Mucosa of rectum (tissue), 2 donors: ENCODE results near the gene CEP85L.
"Not testable (repeated sequence)": the region's sequence is repeated elsewhere in the genome, so short reads cannot be mapped to it uniquely, and the experiment has no call there.

Source experiments
- H3K27ac ChIP-seq, 2 donors: one replicate each; pipeline ENCODE4 v1.7.0; 2013; ENCODE audit warnings: inconsistent platforms in 2 of 2, low read depth in 2 of 2, low read length in 2 of 2
- H3K27me3 ChIP-seq, 2 donors: one replicate each; pipeline ENCODE4 v1.7.0; 2013; ENCODE audit warnings: low read length in 2 of 2; ENCODE audit not compliant: control insufficient read depth in 2 of 2, insufficient read depth in 2 of 2
- H3K36me3 ChIP-seq, 2 donors: one replicate each; pipeline ENCODE4 v1.7.0; 2013; ENCODE audit warnings: low read length in 2 of 2; ENCODE audit not compliant: control insufficient read depth in 2 of 2, insufficient read depth in 2 of 2
- H3K4me1 ChIP-seq, 2 donors: one replicate each; pipeline ENCODE4 v1.7.0; 2013; ENCODE audit warnings: low read length in 2 of 2, mild to moderate bottlenecking in 1 of 2; ENCODE audit not compliant: control insufficient read depth in 2 of 2, insufficient read depth in 2 of 2
- H3K4me3 ChIP-seq, 2 donors: one replicate each; pipeline ENCODE4 v1.7.0; 2013; ENCODE audit warnings: low read length in 2 of 2
- H3K9ac ChIP-seq, 2 donors: one replicate each; pipeline ENCODE4 v1.7.0; 2013; ENCODE audit warnings: low read length in 2 of 2, low read depth in 1 of 2, mild to moderate bottlenecking in 1 of 2
- H3K9me3 ChIP-seq, 2 donors: one replicate each; pipeline ENCODE4 v1.7.0; 2013; ENCODE audit warnings: low read length in 2 of 2; ENCODE audit not compliant: control insufficient read depth in 2 of 2
- donor health status: healthy.
- donor health status: Normal muscosa, but diverticular disease.

The CEP85L gene

DNA sequence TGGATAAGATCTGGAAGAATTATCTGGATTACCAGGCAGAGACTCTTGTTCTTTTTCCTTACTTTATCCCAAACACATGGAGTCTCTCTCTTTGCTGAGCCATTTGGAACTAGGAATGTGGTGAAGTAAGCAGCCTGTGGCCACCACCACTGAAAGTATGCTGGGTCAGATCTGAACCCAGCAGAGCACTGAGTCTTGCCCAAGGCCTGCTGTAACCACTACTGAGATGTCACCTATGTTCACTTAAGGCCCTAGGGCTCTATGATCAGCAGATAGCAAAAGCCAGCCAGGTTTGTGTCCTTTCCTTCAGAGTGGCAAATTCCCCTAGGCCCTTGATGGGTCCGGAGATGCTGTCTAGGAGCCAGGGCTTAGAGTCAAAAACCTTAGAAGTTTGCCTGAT, 206.6 kb downstream of the CEP85L start:
- no peak overlapping the region for H3K27ac ChIP-seq
- no peak overlapping the region for H3K4me3 ChIP-seq
- H3K27me3 ChIP-seq = no peaks in the 10 kb centered on the region
- peaks cover 2 to 3% of the 10 kb centered on the region in 2 donors for H3K9me3 ChIP-seq
- no peaks in the 10 kb centered on the region for H3K36me3 ChIP-seq
- no peak overlapping the region for H3K9ac ChIP-seq
- H3K4me1 ChIP-seq = no peaks in the 10 kb centered on the region

DNA sequence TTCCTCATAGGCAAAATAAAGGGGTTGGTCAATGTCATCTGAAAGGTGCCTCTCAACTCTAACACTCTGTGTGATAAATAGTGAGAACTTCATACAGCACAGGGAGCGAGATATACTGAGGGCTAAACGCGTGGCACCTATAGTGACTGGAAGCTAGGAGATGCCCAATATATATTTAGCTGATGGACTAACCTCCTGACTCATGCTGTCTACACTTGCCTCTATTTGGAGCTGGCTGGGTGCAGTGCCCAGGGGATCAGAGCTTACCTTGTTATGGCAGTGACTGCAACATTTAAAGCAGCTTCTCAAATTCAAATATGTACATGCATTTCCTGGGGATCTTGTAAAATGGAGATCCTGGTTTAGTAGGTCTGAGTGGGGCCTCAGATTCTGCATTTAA, 214.9 kb downstream of the CEP85L start:
- no peak overlapping the region for H3K4me3 ChIP-seq

DNA sequence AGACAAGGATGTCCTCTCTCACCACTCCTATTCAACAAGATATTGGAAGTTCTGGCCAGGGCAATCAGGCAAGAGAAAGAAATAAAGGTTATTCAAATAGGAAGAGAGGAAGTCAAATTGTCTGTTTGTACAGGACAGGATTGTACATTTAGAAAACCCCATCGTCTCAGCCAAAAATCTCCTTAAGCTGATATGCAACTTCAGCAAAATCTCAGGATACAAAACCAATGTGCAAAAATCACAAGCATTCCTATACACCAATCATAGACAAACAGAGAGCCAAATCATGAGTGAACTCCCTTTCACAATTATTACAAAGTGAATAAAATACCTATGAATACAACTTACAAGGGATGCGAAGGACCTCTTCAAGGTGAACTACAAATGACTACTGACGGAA, 217.2 kb downstream of the CEP85L start:
- not testable (repeated sequence) for H3K9ac ChIP-seq, H3K27me3 ChIP-seq, H3K4me3 ChIP-seq

More for the DNA sequence above, 214.9 kb downstream of the CEP85L start:
- Histone ChIP-seq H3K36me3 (no peaks in the 10 kb centered on the region), H3K9ac (no peak overlapping the region), H3K9me3 (peaks cover 0 to 4% of the 10 kb centered on the region in 2 donors), H3K27ac (no peak overlapping the region), H3K27me3 (no peaks in the 10 kb centered on the region), H3K4me1 (no peaks in the 10 kb centered on the region)

DNA sequence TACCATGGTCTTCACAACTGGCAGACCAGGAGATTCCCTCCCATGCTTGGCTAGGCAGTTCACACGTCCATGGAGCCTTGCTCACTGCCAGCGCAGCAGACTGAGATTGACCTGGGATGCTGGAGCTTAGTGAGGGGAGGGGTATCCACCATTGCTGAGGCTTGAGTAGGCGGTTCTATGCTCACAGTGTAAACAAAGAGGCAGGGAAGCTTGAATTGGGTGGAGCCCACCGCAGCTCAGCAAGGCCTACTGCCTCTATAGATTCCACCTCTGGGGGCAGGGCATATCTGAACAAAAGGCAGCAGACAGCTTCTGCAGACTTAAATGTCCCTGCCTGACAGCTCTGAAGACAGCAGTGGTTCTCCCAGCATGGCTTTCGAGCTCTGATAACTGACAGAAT, 230.1 kb downstream of the CEP85L start:
- not testable (repeated sequence) for H3K27ac ChIP-seq, H3K9ac ChIP-seq, H3K27me3 ChIP-seq, H3K36me3 ChIP-seq, H3K4me1 ChIP-seq, H3K9me3 ChIP-seq, H3K4me3 ChIP-seq

More for the DNA sequence above, 217.2 kb downstream of the CEP85L start:
- H3K4me1 ChIP-seq, H3K9me3 ChIP-seq, H3K36me3 ChIP-seq, H3K27ac ChIP-seq: not testable (repeated sequence)

DNA sequence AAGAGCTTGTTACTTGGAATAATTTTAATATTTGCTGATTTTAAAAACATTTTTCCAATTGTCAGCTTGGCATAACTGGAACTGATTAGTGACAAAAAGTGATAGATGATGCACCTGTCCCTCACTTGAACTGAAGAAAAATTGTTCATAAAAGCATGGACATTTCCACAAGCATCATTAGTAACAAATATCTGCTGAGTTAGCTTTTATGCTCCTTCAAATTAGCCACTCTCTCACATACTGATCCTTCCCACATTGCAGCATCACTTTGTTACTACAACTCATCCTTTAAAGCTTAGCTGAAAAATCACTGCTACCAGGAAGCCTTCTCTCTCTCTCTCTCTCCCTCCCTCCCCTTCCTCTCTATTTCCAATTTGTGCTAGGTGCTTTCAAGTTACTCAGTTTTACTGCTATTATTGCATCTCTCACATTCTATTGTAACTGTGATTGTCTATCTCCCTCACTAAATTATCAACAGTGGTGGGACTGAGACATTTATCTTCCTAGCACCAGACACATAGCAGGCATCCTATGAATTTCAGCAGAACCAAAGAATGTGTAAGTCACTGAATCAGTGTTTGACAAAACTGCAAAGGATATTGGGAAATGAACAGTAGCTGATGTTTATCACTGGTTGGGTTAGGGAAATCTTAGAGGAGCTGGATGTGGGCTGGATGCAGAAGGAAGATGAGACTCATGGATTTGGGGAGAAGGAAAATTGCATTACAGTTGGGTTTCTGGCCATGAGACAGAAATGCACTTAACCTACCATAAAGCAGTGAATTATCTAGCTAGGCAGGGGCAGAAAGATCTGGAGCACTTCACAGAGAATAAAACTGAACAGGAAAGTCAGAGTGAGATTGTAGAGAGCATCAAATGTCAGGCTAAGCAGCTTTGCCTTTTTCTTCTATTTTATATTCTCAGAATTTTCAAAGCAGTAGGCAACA, 231.7 kb downstream of the CEP85L start:
- Histone ChIP-seq H3K9me3 (no peaks in the 10 kb centered on the region), H3K27me3 (no peaks in the 10 kb centered on the region), H3K4me3 (no peak overlapping the region), H3K9ac (no peak overlapping the region), H3K4me1 (no peaks in the 10 kb centered on the region), H3K36me3 (no peaks in the 10 kb centered on the region), H3K27ac (no peak overlapping the region)
